HepG2 (cell line): ENCODE results near the gene ADGRF4. TPM values are rescaled to one million over a fixed set of nuclear protein-coding genes. Genes with fewer than 3 reads are reported as not detected.

Experiments used
- CERS6 ChIP-seq: sonication (generic); formaldehyde crosslinking; IDR thresholded peaks from 2 replicates; pipeline ENCODE4 v1.5.0; 2020; ENCODE audit warnings: missing genetic modification reagents
- HMGXB4 ChIP-seq, 2 experiments: sonication (generic) in 1 of 2; formaldehyde crosslinking in 1 of 2; IDR thresholded peaks; 2 replicates each; pipeline versions ENCODE4 v1.4.0 to v1.6.1; 2018 to 2020; ENCODE audit warnings: missing genetic modification reagents in 2 of 2, borderline replicate concordance in 1 of 2, low read depth in 1 of 2, mild to moderate bottlenecking in 1 of 2, missing biosample characterization in 1 of 2
- REST ChIP-seq, 2 experiments: IDR thresholded peaks; 2 replicates each; pipeline ENCODE4 v1.6.1; 2011 to 2012; ENCODE audit warnings: low read length in 2 of 2, borderline replicate concordance in 1 of 2, low read depth in 1 of 2, mild to moderate bottlenecking in 1 of 2, moderate library complexity in 1 of 2
- SMYD3 ChIP-seq: sonication (generic); formaldehyde crosslinking; IDR thresholded peaks from 2 replicates; pipeline ENCODE4 v1.8.1; 2023; ENCODE audit warnings: mild to moderate bottlenecking, missing genetic modification reagents
- SP2 ChIP-seq: sonication (generic); formaldehyde crosslinking; IDR thresholded peaks from 2 replicates; pipeline ENCODE4 v1.5.1; 2020; ENCODE audit warnings: mild to moderate bottlenecking, missing genetic modification reagents
- TEAD3 ChIP-seq: optimal IDR thresholded peaks from 2 replicates; pipeline ENCODE3; 2016; ENCODE audit warnings: borderline replicate concordance
- TEF ChIP-seq: sonication (generic); formaldehyde crosslinking; IDR thresholded peaks from 2 replicates; pipeline ENCODE4 v1.5.0; 2020; ENCODE audit warnings: missing genetic modification reagents
- ZHX2 ChIP-seq, 2 experiments: sonication (generic) in 1 of 2; formaldehyde crosslinking in 1 of 2; IDR thresholded peaks; 2 replicates each; pipeline versions ENCODE4 v1.6.1 to v1.9.0; 2014 to 2022; ENCODE audit warnings: antibody characterized with exemption in 1 of 2, borderline replicate concordance in 1 of 2, inconsistent platforms in 1 of 2, low read depth in 1 of 2, missing genetic modification reagents in 1 of 2
- ZNF138 ChIP-seq: sonication (generic); formaldehyde crosslinking; IDR thresholded peaks from 2 replicates; pipeline ENCODE4 v1.5.0; 2020; ENCODE audit warnings: mild to moderate bottlenecking, low read depth, missing genetic modification reagents
- ZNF672 ChIP-seq: sonication (generic); formaldehyde crosslinking; IDR thresholded peaks from 2 replicates; pipeline ENCODE4 v1.8.1; 2022; ENCODE audit warnings: missing genetic modification reagents
- polyA plus RNA-seq, 8 experiments: library from polyadenylated mRNA; depleted of rRNA in 3 of 8; stranded (reverse) in 7 of 8; unstranded in 1 of 8; fragments of >200 nt; fragmentation: Illumina TruSeq in 4 of 8; extraction: Trizol in 4 of 8; gene quantifications; 2 replicates each; pipeline versions ENCODE4 v1.2.1 to v1.2.3, GENCODE V29; 2011 to 2016; ENCODE audit warnings: low read depth in 4 of 8, missing spikeins in 1 of 8, mixed read lengths in 1 of 8; ENCODE audit not compliant: insufficient read depth in 1 of 8
- total RNA-seq, 5 experiments: library from RNA; depleted of rRNA; stranded (reverse); fragments of >200 nt; fragmentation: Illumina TruSeq; extraction: Trizol; gene quantifications; 2 replicates each; pipeline ENCODE4 v1.2.3, GENCODE V29; 2016; ENCODE audit warnings: low read depth in 1 of 5

Gene ADGRF4
- total and polyA plus RNA-seq, 2 of the 13 experiments (the other 11 are each of a cell fraction or from before 2014, with no cell fraction given): 0.01 TPM; not detected in 1

- TF ChIP-seq SP2 (no peak), CERS6 (CRISPR knock-in tag) (no peak), TEAD3 (CRISPR knock-in tag) (no peak), ZNF138 (no peak), SMYD3 (CRISPR knock-in tag) (no peak), ZHX2 (IDR thresholded peaks at IDR 0.05; ENCODE audit: low read depth) (no peak), ZHX2 (CRISPR knock-in tag; IDR thresholded peaks at IDR 0.05; ENCODE audit: borderline replicate concordance) (no peak), ZNF672 (no peak), TEF (no peak), REST (IDR thresholded peaks at IDR 0.05; ENCODE audit: borderline replicate concordance in 1 of 2, low read depth in 1 of 2, low read length in 2 of 2) (no peak), HMGXB4 (CRISPR knock-in tag; IDR thresholded peaks at IDR 0.05; ENCODE audit: borderline replicate concordance in 1 of 2, low read depth in 1 of 2) (no peak)
Observed at GRCh38 chr6:47663462-47664216, 34.7 kb upstream of the ADGRF4 start (continued).
